Measurements from ENCODE around the gene P3H2.

DNA sequence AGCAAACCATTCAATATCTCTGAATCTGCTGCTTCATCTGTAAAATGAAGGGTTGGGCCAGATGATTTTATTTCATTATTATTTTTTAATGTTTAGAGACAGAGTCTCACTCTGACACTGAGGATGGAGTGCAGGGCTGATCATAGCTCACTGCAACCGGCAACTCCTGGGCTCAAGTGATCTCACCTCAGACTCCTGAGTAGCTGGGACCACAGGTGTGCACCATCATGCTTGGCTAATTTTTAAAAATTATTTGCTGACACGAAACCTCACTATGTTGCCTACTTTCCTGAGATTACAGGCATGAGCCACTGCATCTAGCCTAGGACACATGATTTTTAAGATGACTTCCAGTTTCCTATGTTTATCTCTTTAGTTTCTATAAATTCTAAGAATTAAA is 105.8 kb downstream of the P3H2 start:
- TF ChIP-seq, protein P1, sequence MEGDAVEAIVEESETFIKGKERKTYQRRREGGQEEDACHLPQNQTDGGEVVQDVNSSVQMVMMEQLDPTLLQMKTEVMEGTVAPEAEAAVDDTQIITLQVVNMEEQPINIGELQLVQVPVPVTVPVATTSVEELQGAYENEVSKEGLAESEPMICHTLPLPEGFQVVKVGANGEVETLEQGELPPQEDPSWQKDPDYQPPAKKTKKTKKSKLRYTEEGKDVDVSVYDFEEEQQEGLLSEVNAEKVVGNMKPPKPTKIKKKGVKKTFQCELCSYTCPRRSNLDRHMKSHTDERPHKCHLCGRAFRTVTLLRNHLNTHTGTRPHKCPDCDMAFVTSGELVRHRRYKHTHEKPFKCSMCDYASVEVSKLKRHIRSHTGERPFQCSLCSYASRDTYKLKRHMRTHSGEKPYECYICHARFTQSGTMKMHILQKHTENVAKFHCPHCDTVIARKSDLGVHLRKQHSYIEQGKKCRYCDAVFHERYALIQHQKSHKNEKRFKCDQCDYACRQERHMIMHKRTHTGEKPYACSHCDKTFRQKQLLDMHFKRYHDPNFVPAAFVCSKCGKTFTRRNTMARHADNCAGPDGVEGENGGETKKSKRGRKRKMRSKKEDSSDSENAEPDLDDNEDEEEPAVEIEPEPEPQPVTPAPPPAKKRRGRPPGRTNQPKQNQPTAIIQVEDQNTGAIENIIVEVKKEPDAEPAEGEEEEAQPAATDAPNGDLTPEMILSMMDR (conservative IDR thresholded peaks at IDR 0.05), result no peak
- TF ChIP-seq EZH2 (IDR thresholded peaks at IDR 0.05; ENCODE audit: low read depth), result no peak
